B cell (primary cell): ENCODE measurements around the gene ITIH1. TPM values are rescaled to one million over a fixed set of nuclear protein-coding genes. Genes with fewer than 3 reads are reported as not detected.

Experiments used
- ATAC-seq: fragments of 200-7000 bp; cut with Tn5 transposase; one replicate; pipeline ENCODE4 v1.10.0; 2021; ENCODE audit warnings: low read depth, mild to moderate bottlenecking, moderate number of reproducible peaks, moderate library complexity
- CTCF ChIA-PET: fragments of 350-600 bp; sonication (Branson Sonifier 250); formaldehyde crosslinking; loops from one replicate; lab custom pipeline; 2021; ENCODE audit warnings: antibody characterized with exemption, inconsistent platforms; lab: Charles Lee
- POLR2A ChIA-PET: fragments of 350-600 bp; sonication (Branson Sonifier 250); formaldehyde crosslinking; loops from one replicate; lab custom pipeline; 2021; ENCODE audit warnings: antibody characterized with exemption; lab: Charles Lee
- DNase-seq: peaks from one replicate; pipeline ENCODE4 v3.0.0; 2013
- H2AFZ ChIP-seq: 2 replicates; pipeline ENCODE4 v1.6.1; 2012; ENCODE audit warnings: mild to moderate bottlenecking, low read depth, low read length; ENCODE audit not compliant: insufficient read depth, poor library complexity, severe bottlenecking
- H3K27ac ChIP-seq, 2 donors: 1 replicate in 1 of 2; 2 replicates in 1 of 2; pipeline ENCODE4 v1.5.1; 2012 to 2013; ENCODE audit warnings: low read length in 2 of 2, mild to moderate bottlenecking in 2 of 2, moderate library complexity in 1 of 2
- H3K27me3 ChIP-seq, 4 experiments: fragments of 200-600 bp in 1 of 4; sonication (generic) in 1 of 4; replicated peaks in 1 of 4; 1 replicate in 2 of 4; 2 replicates in 2 of 4; pipeline versions ENCODE4 v1.6.1 to v1.7.0; 2013 to 2016; ENCODE audit warnings: low read length in 3 of 4, mild to moderate bottlenecking in 2 of 4, mixed read lengths in 1 of 4, moderate library complexity in 1 of 4; ENCODE audit not compliant: insufficient read depth in 4 of 4, control insufficient read depth in 3 of 4; ENCODE audit errors: control extremely low read depth in 1 of 4
- H3K36me3 ChIP-seq, 2 experiments: replicated peaks in 1 of 2; 1 replicate in 1 of 2; 2 replicates in 1 of 2; pipeline versions ENCODE4 v1.6.1 to v1.7.1; 2013; ENCODE audit warnings: low read length in 1 of 2; ENCODE audit not compliant: insufficient read depth in 2 of 2, control insufficient read depth in 1 of 2; ENCODE audit errors: control extremely low read depth in 1 of 2, extremely low read depth in 1 of 2
- H3K4me1 ChIP-seq, 2 donors: fragments of 200-600 bp in 1 of 2; sonication (generic) in 1 of 2; 1 replicate in 1 of 2; 2 replicates in 1 of 2; pipeline versions ENCODE4 v1.5.1 to v1.6.1; 2013 to 2017; ENCODE audit warnings: low read length in 2 of 2; ENCODE audit not compliant: control insufficient read depth in 2 of 2, insufficient read depth in 2 of 2
- H3K4me2 ChIP-seq: replicated peaks from 2 replicates; pipeline ENCODE3; 2012; ENCODE audit warnings: mild to moderate bottlenecking, low read depth, low read length; ENCODE audit not compliant: poor library complexity, severe bottlenecking
- H3K4me3 ChIP-seq, 5 experiments: fragments of 200-600 bp in 1 of 5; sonication (generic) in 1 of 5; 1 replicate in 3 of 5; 2 replicates in 2 of 5; pipeline versions ENCODE4 v1.5.1 to v1.7.0; 2011 to 2016; ENCODE audit warnings: low read length in 4 of 5, mild to moderate bottlenecking in 4 of 5, low read depth in 2 of 5, control low read depth in 1 of 5, moderate library complexity in 1 of 5; ENCODE audit not compliant: insufficient read depth in 1 of 5; ENCODE audit errors: control extremely low read depth in 1 of 5, extremely low read depth in 1 of 5
- H3K79me2 ChIP-seq: fragments of 200-600 bp; sonication (generic); one replicate; pipeline ENCODE4 v1.6.0; 2016; ENCODE audit warnings: low read length; ENCODE audit not compliant: control insufficient read depth, insufficient read depth
- H3K9ac ChIP-seq: fragments of 200-600 bp; sonication (generic); 2 replicates; pipeline ENCODE4 v1.6.1; 2017; ENCODE audit warnings: mild to moderate bottlenecking, low read length, moderate library complexity
- H3K9me3 ChIP-seq, 3 donors: one replicate each; pipeline versions ENCODE4 v1.6.1 to v1.7.1; 2013; ENCODE audit warnings: low read length in 2 of 3; ENCODE audit not compliant: control insufficient read depth in 2 of 3, insufficient read depth in 1 of 3; ENCODE audit errors: control extremely low read depth in 1 of 3
- H4K20me1 ChIP-seq: 2 replicates; pipeline ENCODE4 v1.6.0; 2012; ENCODE audit warnings: mild to moderate bottlenecking, low read length; ENCODE audit not compliant: insufficient read depth, control insufficient read depth, poor library complexity, severe bottlenecking
- H3K27ac Mint-ChIP-seq: one replicate; pipeline ENCODE4 v1.8.0; 2021; ENCODE audit warnings: mixed read lengths
- H3K27me3 Mint-ChIP-seq: one replicate; pipeline ENCODE4 v1.8.0; 2021; ENCODE audit warnings: mixed read lengths
- H3K4me1 Mint-ChIP-seq: one replicate; pipeline ENCODE4 v1.8.0; 2021; ENCODE audit warnings: mixed read lengths
- H3K4me3 Mint-ChIP-seq: one replicate; pipeline ENCODE4 v1.8.0; 2021; ENCODE audit warnings: mixed read lengths
- H3K9me3 Mint-ChIP-seq: one replicate; pipeline ENCODE4 v1.8.0; 2022; ENCODE audit warnings: mixed read lengths; ENCODE audit not compliant: insufficient read depth
- EZH2 ChIP-seq: IDR thresholded peaks from 2 replicates; pipeline ENCODE4 v1.6.1; 2012; ENCODE audit warnings: borderline replicate concordance, low read depth, mild to moderate bottlenecking, moderate library complexity, low read length; ENCODE audit not compliant: insufficient read depth, poor library complexity, severe bottlenecking
- WGBS: methylation state at CpG from one replicate; pipeline ENCODE4 v1.1.5; 2013; ENCODE audit warnings: missing lambda C conversion rate; ENCODE audit not compliant: insufficient coverage; 5-methylcytosine and 5-hydroxymethylcytosine counted together
- intact Hi-C: fragments of 100-400 bp; cut with micrococcal nuclease; formaldehyde crosslinking; loops from one replicate; pipeline ENCODE4 v1.10.0; 2022
- polyA plus RNA-seq: library from polyadenylated mRNA; depleted of rRNA; stranded (reverse); fragments of >200 nt; gene quantifications from 2 replicates; pipeline ENCODE4 v1.2.3, GENCODE V29; 2012
- total RNA-seq, 2 donors: library from RNA; stranded (reverse); fragments of 120-200 nt in 1 of 2; gene quantifications; 1 replicate in 1 of 2; 2 replicates in 1 of 2; pipeline versions ENCODE4 v1.2.3 to v1.2.4, GENCODE V29; 2013 to 2022
- TF ChIP-seq, protein P1 (sequence below): fragments of 200-600 bp; IDR thresholded peaks from one replicate; pipeline ENCODE4 v1.8.0; 2022; ENCODE audit warnings: antibody characterized with exemption, mild to moderate bottlenecking

Gene ITIH1
- total and polyA plus RNA-seq, 2 donors (not counting 1 experiment from before 2014, with no cell fraction given), result 2.0 TPM; not detected in 1

DNA sequence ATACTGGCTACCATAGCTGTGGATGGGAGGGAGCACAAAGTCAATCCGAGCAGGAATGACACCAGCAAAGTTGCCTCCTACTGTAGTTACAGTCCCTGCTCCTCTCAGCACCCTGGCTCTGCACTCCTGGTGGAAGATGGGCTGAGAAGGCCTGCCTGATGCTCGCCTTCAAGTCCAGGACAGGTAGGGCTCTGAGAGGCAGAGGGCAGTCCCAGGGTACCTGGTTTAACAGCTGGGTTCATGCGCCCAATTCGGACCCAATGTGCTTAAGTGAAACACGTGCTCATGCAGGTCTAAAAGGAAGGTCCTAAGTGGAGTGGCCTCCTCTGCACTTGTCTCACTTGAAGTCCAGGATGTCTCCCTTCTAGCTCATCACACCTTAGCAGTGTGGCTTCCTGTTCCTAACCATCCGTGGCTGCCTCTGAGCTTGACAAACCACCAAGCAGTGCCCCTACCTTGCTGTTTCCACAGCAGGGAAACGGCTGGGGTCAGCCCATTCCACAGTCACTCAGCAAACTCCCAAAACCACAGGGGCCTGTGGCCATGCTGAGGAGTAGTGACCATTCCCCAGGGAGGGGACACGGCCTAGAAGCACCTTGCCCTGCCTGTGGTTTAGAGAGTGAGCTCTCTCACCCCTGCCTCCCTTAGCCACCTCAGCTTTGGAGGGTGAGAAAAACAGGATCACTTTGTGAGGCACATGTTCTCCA, 61.3 kb downstream of the ITIH1 start:
- no peak overlapping the region for H3K9ac ChIP-seq
- no peak overlapping the region for H3K4me3 ChIP-seq
- Mint-ChIP-seq H3K27me3 (no peaks in the 10 kb centered on the region), H3K4me1 (no peaks in the 10 kb centered on the region), H3K9me3 (no peaks in the 10 kb centered on the region), H3K27ac (peak overlapping the region; percentile 26), H3K4me3 (no peak overlapping the region)
- WGBS, result 73% methylated on average over 8 of the region's 8 CpGs
- no peak for TF ChIP-seq EZH2
- TF ChIP-seq, protein P1, sequence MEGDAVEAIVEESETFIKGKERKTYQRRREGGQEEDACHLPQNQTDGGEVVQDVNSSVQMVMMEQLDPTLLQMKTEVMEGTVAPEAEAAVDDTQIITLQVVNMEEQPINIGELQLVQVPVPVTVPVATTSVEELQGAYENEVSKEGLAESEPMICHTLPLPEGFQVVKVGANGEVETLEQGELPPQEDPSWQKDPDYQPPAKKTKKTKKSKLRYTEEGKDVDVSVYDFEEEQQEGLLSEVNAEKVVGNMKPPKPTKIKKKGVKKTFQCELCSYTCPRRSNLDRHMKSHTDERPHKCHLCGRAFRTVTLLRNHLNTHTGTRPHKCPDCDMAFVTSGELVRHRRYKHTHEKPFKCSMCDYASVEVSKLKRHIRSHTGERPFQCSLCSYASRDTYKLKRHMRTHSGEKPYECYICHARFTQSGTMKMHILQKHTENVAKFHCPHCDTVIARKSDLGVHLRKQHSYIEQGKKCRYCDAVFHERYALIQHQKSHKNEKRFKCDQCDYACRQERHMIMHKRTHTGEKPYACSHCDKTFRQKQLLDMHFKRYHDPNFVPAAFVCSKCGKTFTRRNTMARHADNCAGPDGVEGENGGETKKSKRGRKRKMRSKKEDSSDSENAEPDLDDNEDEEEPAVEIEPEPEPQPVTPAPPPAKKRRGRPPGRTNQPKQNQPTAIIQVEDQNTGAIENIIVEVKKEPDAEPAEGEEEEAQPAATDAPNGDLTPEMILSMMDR, result no peak
- DNase-seq (no peak), ATAC-seq (no peak)
- no peaks in the 10 kb centered on the region for H3K79me2 ChIP-seq
- H3K27me3 ChIP-seq, result no peaks in the 10 kb centered on the region
- H4K20me1 ChIP-seq, result no peaks in the 10 kb centered on the region
- ChIA-PET POLR2A (no interaction called here), CTCF (interaction anchor here (0.6 to 1.6 kb wide), 3 partner anchors 10 to 698 kb away, joined by 3 to 4 read pairs (median 3); no protein-coding TSS in a partner anchor)
- intact Hi-C loops, result no loop called here
- no peak overlapping the region for H3K27ac ChIP-seq
- no peak overlapping the region for H3K4me2 ChIP-seq
- H2AFZ ChIP-seq, result no peak overlapping the region
- no peaks in the 10 kb centered on the region for H3K4me1 ChIP-seq
- H3K36me3 ChIP-seq, result peaks cover 0 to 42% of the 10 kb centered on the region in 2 experiments
- H3K9me3 ChIP-seq, result no peaks in the 10 kb centered on the region

DNA sequence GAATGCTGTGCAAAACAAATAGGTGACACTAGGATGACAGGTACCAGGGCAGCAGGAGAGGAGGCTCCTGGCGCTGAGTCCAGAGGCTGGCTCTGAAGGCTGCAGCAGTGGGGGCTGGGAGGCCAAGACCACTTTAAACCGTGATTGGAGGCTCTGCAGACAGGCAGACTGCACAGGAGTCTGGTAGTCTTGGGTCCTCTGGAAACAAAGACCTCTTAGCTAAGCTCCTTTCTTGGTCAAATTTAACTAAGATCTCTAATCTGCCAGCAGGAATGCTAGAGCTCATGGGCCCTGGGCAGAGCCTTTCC, 61.8 kb downstream of the ITIH1 start:
- TF ChIP-seq EZH2, result no peak
- TF ChIP-seq, protein P1, result no peak
- WGBS, result 93% methylated on average over 2 of the region's 2 CpGs
- CTCF ChIA-PET, result interaction anchor here (0.9 to 1.6 kb wide), 2 partner anchors 9 to 11 kb away, joined by 3 to 4 read pairs; no protein-coding TSS in a partner anchor
- H3K9ac ChIP-seq, result no peak overlapping the region
- no peaks in the 10 kb centered on the region for H3K9me3 Mint-ChIP-seq
- no peaks in the 10 kb centered on the region for H3K4me1 ChIP-seq
- H3K27ac ChIP-seq, result no peak overlapping the region
- POLR2A ChIA-PET, result no interaction called here
- H4K20me1 ChIP-seq, result no peaks in the 10 kb centered on the region
- no peaks in the 10 kb centered on the region for H3K9me3 ChIP-seq
- no peak overlapping the region for H3K4me3 Mint-ChIP-seq
- H3K27me3 ChIP-seq, result no peaks in the 10 kb centered on the region
- no peak overlapping the region for H3K4me3 ChIP-seq
- intact Hi-C loops, result no loop called here
- H3K79me2 ChIP-seq, result no peaks in the 10 kb centered on the region
- ATAC-seq, result no peak
- H3K36me3 ChIP-seq, result peaks cover 0 to 42% of the 10 kb centered on the region in 2 experiments
- H2AFZ ChIP-seq, result no peak overlapping the region
- H3K4me2 ChIP-seq, result no peak overlapping the region
- no peaks in the 10 kb centered on the region for H3K4me1 Mint-ChIP-seq
- no peaks in the 10 kb centered on the region for H3K27me3 Mint-ChIP-seq
- no peak for DNase-seq
- no peak overlapping the region for H3K27ac Mint-ChIP-seq
